ENCODE data around the gene ATP9B. TPM values are rescaled to one million over a fixed set of nuclear protein-coding genes. Genes with fewer than 3 reads are reported as not detected.

ATP9B gene
- total RNA-seq, 1 donor: 35.4 TPM

DNA sequence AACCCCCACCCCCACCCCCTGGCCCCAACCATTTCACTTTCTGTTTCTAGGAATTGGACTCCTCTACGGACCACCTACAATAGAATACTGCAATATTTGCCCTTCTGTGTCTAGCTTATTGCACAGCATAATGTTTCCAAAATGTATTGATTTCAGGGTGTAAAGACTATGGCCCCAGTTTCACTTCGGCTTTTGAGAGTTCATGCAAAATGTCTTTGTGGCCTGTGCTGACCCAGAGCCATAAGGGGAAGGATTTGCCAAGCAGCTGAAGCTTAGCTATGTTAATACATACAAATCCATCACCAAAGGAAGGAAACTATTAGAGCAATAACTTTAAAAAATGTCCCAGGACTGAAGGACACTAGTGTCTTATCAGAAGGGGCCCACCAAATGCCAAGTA lies 11.2 kb upstream of the ATP9B start:
- no peak for DNase-seq (ENCODE audit: low read depth)
- no peak for TF ChIP-seq CTCF (IDR thresholded peaks at IDR 0.05; ENCODE audit: insufficient read depth, low read depth, low read length)

DNA sequence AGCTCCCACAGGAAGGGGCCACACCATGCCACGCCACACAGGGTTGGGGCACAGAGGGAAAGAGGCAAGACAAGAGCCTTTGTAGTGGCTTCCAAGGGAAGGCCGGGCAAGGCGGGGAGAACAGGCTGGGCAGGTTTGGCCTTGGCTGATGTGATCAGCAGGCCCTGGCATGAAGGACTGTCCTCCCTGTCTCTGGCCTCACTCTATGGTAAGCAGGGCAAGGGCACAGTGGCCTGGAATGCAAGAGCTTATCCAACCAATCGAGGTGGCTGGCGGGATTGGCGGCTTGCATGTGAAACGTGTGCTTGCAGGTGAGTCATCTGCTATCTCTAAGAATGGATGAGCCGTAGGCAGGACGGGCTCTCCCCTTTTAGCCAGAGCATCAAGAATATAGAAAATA lies 6.4 kb upstream of the ATP9B start:
- H3K4me3 ChIP-seq (ENCODE audit: low read depth, low read length): no peak overlapping the region
- TF ChIP-seq CTCF (IDR thresholded peaks at IDR 0.05; ENCODE audit: insufficient read depth, low read depth, low read length): no peak
- no peak for DNase-seq (ENCODE audit: low read depth)

More for the DNA sequence above, 11.2 kb upstream of the ATP9B start:
- H3K4me3 ChIP-seq (ENCODE audit: low read depth, low read length): no peak overlapping the region

DNA sequence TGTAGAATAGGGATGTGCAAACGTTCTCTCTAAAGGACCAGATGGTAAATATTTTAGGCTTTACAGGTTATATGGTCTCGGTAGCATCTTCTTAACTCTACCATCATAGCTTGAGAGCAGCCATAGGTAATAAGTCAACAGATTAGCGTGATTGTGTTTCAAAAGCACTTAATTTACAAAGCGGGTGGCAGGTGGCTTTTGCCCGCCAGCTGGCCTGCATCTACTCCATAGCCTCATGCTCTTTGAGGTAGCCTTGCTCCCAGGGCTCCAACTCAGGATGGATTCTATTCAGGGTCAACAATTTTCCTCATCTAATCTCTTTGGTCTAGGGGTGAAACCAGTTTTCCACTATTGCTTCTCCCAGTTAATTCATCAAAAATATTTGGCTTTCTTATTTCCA lies 5.0 kb upstream of the ATP9B start:
- no peak overlapping the region for H3K4me3 ChIP-seq (ENCODE audit: low read depth, low read length)
- no peak for TF ChIP-seq CTCF (IDR thresholded peaks at IDR 0.05; ENCODE audit: insufficient read depth, low read depth, low read length)
- DNase-seq (ENCODE audit: low read depth): no peak

- no peak for DNase-seq (ENCODE audit: low read depth)
- TF ChIP-seq CTCF (IDR thresholded peaks at IDR 0.05; ENCODE audit: insufficient read depth, low read depth, low read length): no peak
- H3K4me3 ChIP-seq (ENCODE audit: low read depth, low read length): no peak overlapping the region
Observed at GRCh38 chr18:79065802-79066201, 3.4 kb upstream of the ATP9B start.

DNA sequence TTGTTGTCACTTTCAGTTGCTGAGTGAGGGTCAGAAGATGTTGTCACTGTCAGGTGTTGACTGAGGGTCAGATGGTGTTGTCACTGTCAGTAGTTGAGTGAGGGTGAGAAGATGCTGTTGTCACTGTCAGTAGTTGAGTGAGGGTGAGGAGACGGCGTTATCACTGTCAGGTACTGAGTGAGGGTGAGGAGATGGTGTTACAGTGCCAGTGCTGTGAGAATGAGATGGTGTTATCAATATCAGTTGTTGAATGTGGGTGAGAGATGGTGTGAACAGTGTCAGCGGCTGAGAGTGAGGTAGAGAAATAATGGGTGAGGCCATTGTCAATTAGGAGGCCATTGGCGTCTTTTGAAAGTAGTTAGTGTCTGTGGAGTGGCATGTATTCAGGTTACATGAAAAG lies 1.6 kb upstream of the ATP9B start:
- H3K4me3 ChIP-seq (ENCODE audit: low read depth, low read length): no peak overlapping the region
- no peak for TF ChIP-seq CTCF (IDR thresholded peaks at IDR 0.05; ENCODE audit: insufficient read depth, low read depth, low read length)
- no peak for DNase-seq (ENCODE audit: low read depth)

DNA sequence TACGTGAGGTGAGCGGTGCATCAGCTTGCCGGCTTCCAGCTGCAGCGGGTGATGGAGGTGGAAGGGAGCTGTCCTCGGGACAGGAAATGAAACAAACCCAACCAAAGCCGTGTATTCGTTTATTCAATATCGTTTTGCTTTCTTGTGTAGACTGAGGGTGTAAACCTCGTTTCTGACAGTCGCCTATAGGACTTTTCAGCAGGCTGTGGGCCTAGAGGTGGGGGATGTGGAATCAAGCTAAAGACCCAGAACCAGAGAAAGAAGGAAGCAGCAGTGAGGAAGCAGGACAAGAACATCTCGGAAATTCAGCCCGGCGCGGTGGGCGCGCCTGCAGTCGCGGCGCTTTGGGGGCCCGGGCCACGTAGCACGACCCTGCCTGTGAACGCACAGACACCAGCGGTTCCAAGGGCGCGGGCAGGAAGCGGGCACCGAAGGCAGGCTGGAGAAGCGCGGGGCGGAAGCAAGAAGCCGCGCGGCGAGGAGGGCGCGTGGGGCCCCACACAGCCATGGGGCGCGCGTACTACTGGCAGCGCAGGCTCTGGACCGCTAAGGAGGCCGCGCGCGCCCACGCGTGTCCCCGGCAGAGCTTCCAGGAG lies 755 bp upstream of the ATP9B start:
- H3K4me3 ChIP-seq (ENCODE audit: low read depth, low read length): peak overlapping the region; percentile 87
- no peak for TF ChIP-seq CTCF (IDR thresholded peaks at IDR 0.05; ENCODE audit: insufficient read depth, low read depth, low read length)
- DNase-seq (ENCODE audit: low read depth): peak; percentile 17

DNA sequence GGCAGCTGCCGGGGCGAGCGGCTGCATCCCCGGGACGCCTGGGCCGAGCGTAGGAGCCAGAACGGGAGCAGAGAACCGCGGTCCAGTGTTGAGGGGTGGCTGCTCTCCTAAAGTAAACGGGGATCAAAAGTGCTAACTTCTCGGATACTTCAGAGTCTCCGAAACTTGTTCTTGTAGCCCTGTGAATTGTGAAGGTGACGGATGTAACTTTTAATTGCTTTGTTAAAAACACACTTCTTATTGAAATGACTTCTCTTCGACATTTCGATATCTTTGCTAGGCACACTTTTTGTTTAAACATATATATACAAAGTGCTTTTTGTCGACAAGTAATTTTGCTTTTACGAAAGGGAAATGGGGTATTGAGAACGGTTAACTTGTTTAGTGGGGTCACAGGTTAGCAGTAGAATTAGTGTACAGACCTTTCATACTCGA lies 540 bp downstream of the ATP9B start:
- peak overlapping the region; percentile 87 for H3K4me3 ChIP-seq (ENCODE audit: low read depth, low read length)
- DNase-seq (ENCODE audit: low read depth): no peak
- TF ChIP-seq CTCF (IDR thresholded peaks at IDR 0.05; ENCODE audit: insufficient read depth, low read depth, low read length): no peak

Data from fibroblast of villous mesenchyme (primary cell).